ENCODE measurements around the gene TMEM86A. TPM values are rescaled to one million over a fixed set of nuclear protein-coding genes. Genes with fewer than 3 reads are reported as not detected.
"Not testable (repeated sequence)": the region's sequence is repeated elsewhere in the genome, so short reads cannot be mapped to it uniquely, and the experiment has no call there.

Gene TMEM86A
- total RNA-seq, 1 experiment from 2014 or later: 0.09 TPM

- POLR2A ChIA-PET (ENCODE audit: low non-redundant PET): no interaction called here
- intact Hi-C loops (cut with micrococcal nuclease; ENCODE audit: unreplicated experiment): loop anchor here (2.0 to 10.0 kb wide), 3 partner anchors 110 to 536 kb away; no protein-coding TSS in a partner anchor
- H3K36me3 ChIP-seq (ENCODE audit: insufficient read depth, low read length, poor library complexity, severe bottlenecking): no peaks in the 10 kb centered on the region
- no peak overlapping the region for H3K4me3 ChIP-seq (ENCODE audit: low read depth, low read length, poor library complexity, severe bottlenecking)
- no peaks in the 10 kb centered on the region for H3K4me1 ChIP-seq (ENCODE audit: insufficient read depth, low read length, poor library complexity, severe bottlenecking)
- BruUV-seq (replicated peaks): no TSS peak
- H3K27ac ChIP-seq (ENCODE audit: low read depth, low read length, poor library complexity, severe bottlenecking): no peak overlapping the region
- CTCF ChIA-PET: interaction anchor here (2.1 kb wide), 1 partner anchor 407 kb away, joined by 8 read pairs; no protein-coding TSS in a partner anchor
- TF ChIP-seq CTCF (conservative IDR thresholded peaks at IDR 0.05; ENCODE audit: low read depth, low read length): peak; percentile 67
- TF ChIP-seq EZH2 (IDR thresholded peaks at IDR 0.05; ENCODE audit: borderline replicate concordance, low read depth, low read length, poor library complexity, severe bottlenecking): no peak
- peak; percentile 80 for DNase-seq (ENCODE audit: low spot score)
- no peaks in the 10 kb centered on the region for H3K9me3 ChIP-seq (ENCODE audit: low read depth, low read length, poor library complexity, severe bottlenecking)
- H3K27me3 ChIP-seq (replicated peaks; ENCODE audit: insufficient read depth, low read depth, low read length, poor library complexity): no peaks in the 10 kb centered on the region
Observed at GRCh38 chr11:18650859-18651557, 47.6 kb upstream of the TMEM86A start.

GRCh38 chr11:18657673-18658072 is 40.9 kb upstream of the TMEM86A start:
- POLR2A ChIA-PET (ENCODE audit: low non-redundant PET): no interaction called here
- H3K9me3 ChIP-seq (ENCODE audit: low read depth, low read length, poor library complexity, severe bottlenecking): no peaks in the 10 kb centered on the region
- H3K27ac ChIP-seq (ENCODE audit: low read depth, low read length, poor library complexity, severe bottlenecking): no peak overlapping the region
- no peak overlapping the region for H3K4me3 ChIP-seq (ENCODE audit: low read depth, low read length, poor library complexity, severe bottlenecking)
- intact Hi-C loops (cut with micrococcal nuclease; ENCODE audit: unreplicated experiment): loop anchor here (10.0 kb wide), 1 partner anchor 543 kb away; no protein-coding TSS in a partner anchor
- TF ChIP-seq EZH2 (IDR thresholded peaks at IDR 0.05; ENCODE audit: borderline replicate concordance, low read depth, low read length, poor library complexity, severe bottlenecking) (no peak), CTCF (conservative IDR thresholded peaks at IDR 0.05; ENCODE audit: low read depth, low read length) (no peak)
- no peaks in the 10 kb centered on the region for H3K36me3 ChIP-seq (ENCODE audit: insufficient read depth, low read length, poor library complexity, severe bottlenecking)
- no TSS peak for BruUV-seq (replicated peaks)
- H3K27me3 ChIP-seq (replicated peaks; ENCODE audit: insufficient read depth, low read depth, low read length, poor library complexity): no peaks in the 10 kb centered on the region
- CTCF ChIA-PET: no interaction called here
- no peaks in the 10 kb centered on the region for H3K4me1 ChIP-seq (ENCODE audit: insufficient read depth, low read length, poor library complexity, severe bottlenecking)
- peak; percentile 5 for DNase-seq (ENCODE audit: low spot score)

- H3K27ac ChIP-seq (ENCODE audit: low read depth, low read length, poor library complexity, severe bottlenecking); H3K4me3 ChIP-seq (ENCODE audit: low read depth, low read length, poor library complexity, severe bottlenecking); H3K9me3 ChIP-seq (ENCODE audit: low read depth, low read length, poor library complexity, severe bottlenecking); POLR2A ChIA-PET (ENCODE audit: low non-redundant PET); H3K36me3 ChIP-seq (ENCODE audit: insufficient read depth, low read length, poor library complexity, severe bottlenecking); H3K27me3 ChIP-seq (replicated peaks; ENCODE audit: insufficient read depth, low read depth, low read length, poor library complexity); CTCF ChIA-PET; BruUV-seq (replicated peaks); H3K4me1 ChIP-seq (ENCODE audit: insufficient read depth, low read length, poor library complexity, severe bottlenecking); DNase-seq (ENCODE audit: low spot score); intact Hi-C loops (cut with micrococcal nuclease; ENCODE audit: unreplicated experiment): not testable (repeated sequence)
Observed at GRCh38 chr11:18665353-18665872, 33.2 kb upstream of the TMEM86A start.

- POLR2A ChIA-PET (ENCODE audit: low non-redundant PET): no interaction called here
- no peak for DNase-seq (ENCODE audit: low spot score)
- CTCF ChIA-PET: no interaction called here
- BruUV-seq (replicated peaks): no TSS peak
- Histone ChIP-seq H3K27me3 (replicated peaks; ENCODE audit: insufficient read depth, low read depth, low read length, poor library complexity) (no peaks in the 10 kb centered on the region), H3K4me3 (ENCODE audit: low read depth, low read length, poor library complexity, severe bottlenecking) (no peak overlapping the region), H3K4me1 (ENCODE audit: insufficient read depth, low read length, poor library complexity, severe bottlenecking) (no peaks in the 10 kb centered on the region), H3K9me3 (ENCODE audit: low read depth, low read length, poor library complexity, severe bottlenecking) (no peaks in the 10 kb centered on the region), H3K27ac (ENCODE audit: low read depth, low read length, poor library complexity, severe bottlenecking) (no peak overlapping the region), H3K36me3 (ENCODE audit: insufficient read depth, low read length, poor library complexity, severe bottlenecking) (no peaks in the 10 kb centered on the region)
- intact Hi-C loops (cut with micrococcal nuclease; ENCODE audit: unreplicated experiment): no loop called here
- TF ChIP-seq CTCF (conservative IDR thresholded peaks at IDR 0.05; ENCODE audit: low read depth, low read length) (no peak), EZH2 (IDR thresholded peaks at IDR 0.05; ENCODE audit: borderline replicate concordance, low read depth, low read length, poor library complexity, severe bottlenecking) (no peak)
Observed at GRCh38 chr11:18668131-18668530, 30.4 kb upstream of the TMEM86A start.

All from A673 (cell line).